ENCODE measurements around the gene PHACTR3.

The PHACTR3 gene

DNA sequence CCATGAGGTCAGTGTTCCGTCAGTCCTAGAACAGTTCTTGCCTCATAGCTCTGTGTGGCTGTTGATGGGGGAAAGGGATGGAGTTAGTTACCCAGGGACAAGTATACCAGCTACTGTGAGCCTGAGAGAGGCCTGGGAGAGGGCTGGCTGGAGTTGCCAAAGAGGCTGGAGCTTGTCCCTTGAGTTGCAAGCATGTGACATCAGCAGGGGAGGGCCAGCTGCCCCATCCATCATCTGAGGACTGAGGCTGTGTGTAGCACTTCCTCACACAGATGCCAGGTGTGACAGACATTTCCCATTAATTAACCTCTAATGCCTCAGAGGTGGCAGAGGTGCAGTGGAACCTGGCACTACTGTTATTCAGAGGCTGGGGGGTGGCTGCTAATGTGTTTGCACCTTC lies 131.6 kb downstream of the PHACTR3 start:
- Mint-ChIP-seq H3K9me3 (peaks cover 6% of the 10 kb centered on the region), H3K36me3 (no peaks in the 10 kb centered on the region), H3K4me1 (no peaks in the 10 kb centered on the region), H3K4me3 (no peak overlapping the region), H3K27me3 (no peaks in the 10 kb centered on the region), H3K27ac (no peak overlapping the region)
- ATAC-seq, result no peak

- ATAC-seq, result peak; percentile 51
- peaks cover 6% of the 10 kb centered on the region for H3K9me3 Mint-ChIP-seq
- no peaks in the 10 kb centered on the region for H3K36me3 Mint-ChIP-seq
- no peak overlapping the region for H3K4me3 Mint-ChIP-seq
- H3K27me3 Mint-ChIP-seq, result no peaks in the 10 kb centered on the region
- H3K4me1 Mint-ChIP-seq, result no peaks in the 10 kb centered on the region
- no peak overlapping the region for H3K27ac Mint-ChIP-seq
These were observed 132.0 kb downstream of the PHACTR3 start for GRCh38 chr20:59736366-59736765.

DNA sequence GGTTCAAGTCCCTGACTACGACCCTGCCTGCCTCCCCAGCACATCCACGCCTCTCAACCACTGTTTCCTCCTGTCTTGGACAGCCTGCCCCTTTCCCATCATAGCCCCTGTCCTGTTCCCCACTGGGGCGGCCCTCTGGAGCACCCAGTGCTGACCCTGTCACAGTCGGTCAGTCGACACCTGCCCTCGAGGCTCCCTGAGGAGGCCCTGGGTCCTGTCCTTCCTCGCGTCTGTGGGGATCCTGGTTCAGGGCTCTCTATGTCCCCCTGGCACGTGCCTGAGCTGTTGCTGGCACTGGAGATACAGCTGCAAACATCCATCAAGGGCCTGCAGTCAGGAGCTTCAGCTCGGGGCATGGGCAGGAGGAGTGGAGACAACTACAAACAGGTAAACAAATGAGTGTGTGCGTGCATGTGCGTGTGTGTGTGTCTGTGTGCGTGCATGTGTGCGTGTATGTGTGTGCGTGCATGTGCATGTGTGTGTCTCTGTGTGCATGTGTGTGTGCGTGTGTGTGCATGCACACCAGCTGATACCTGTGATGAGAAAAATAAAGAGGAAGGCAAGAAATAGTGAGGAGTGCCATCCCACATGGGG lies 132.8 kb downstream of the PHACTR3 start:
- Mint-ChIP-seq H3K36me3 (no peaks in the 10 kb centered on the region), H3K27ac (no peak overlapping the region), H3K9me3 (peaks cover 6% of the 10 kb centered on the region), H3K27me3 (peaks cover under 1% of the 10 kb centered on the region), H3K4me1 (no peaks in the 10 kb centered on the region), H3K4me3 (no peak overlapping the region)
- ATAC-seq, result no peak

DNA sequence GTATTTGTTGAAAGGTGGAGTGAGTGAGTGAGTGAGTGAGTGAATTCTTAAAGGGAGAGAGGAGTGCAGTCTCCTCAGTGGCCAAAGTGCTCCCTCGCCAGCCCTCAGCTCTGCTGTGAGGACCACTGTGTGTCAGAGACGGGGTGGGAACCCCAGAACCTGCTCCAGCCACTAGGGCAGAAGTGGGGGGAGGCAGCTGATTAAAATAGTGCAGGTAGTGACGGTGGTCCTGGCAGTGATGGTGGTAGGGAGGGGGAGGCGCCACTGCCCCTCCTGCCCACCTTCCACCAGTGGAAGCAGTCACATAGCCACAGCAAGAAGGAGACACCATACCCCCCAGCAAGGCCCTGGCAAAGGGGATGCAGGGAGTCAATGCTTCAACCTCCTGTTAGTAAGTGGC lies 133.5 kb downstream of the PHACTR3 start:
- no peak overlapping the region for H3K27ac Mint-ChIP-seq
- no peak for ATAC-seq
- peaks cover 7% of the 10 kb centered on the region for H3K27me3 Mint-ChIP-seq
- H3K36me3 Mint-ChIP-seq, result no peaks in the 10 kb centered on the region
- H3K4me1 Mint-ChIP-seq, result no peaks in the 10 kb centered on the region
- peaks cover 6% of the 10 kb centered on the region for H3K9me3 Mint-ChIP-seq
- H3K4me3 Mint-ChIP-seq, result no peak overlapping the region

DNA sequence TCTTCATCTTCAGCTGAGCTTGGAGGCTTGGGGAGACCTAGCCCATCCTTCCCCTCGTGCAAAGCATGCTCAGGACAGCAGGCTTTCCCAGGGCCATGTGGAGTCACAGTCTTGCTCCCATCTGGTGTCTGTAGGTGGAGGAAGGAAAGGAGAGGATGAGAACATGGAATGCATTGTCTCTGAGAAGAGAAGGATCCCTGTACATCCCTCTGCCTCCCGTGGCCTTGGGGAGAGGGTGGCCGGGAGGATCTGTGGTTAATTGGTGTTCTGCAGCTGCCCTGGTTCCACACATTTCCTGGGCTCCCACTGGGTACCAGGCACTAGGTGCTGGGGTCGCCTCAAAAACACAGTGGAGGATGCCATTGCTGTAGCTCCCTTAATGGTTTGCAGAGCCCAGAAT lies 134.5 kb downstream of the PHACTR3 start:
- H3K27me3 Mint-ChIP-seq, result peaks cover 9% of the 10 kb centered on the region
- peaks cover 6% of the 10 kb centered on the region for H3K9me3 Mint-ChIP-seq
- no peak for ATAC-seq
- H3K36me3 Mint-ChIP-seq, result no peaks in the 10 kb centered on the region
- H3K4me3 Mint-ChIP-seq, result no peak overlapping the region
- H3K4me1 Mint-ChIP-seq, result no peaks in the 10 kb centered on the region
- no peak overlapping the region for H3K27ac Mint-ChIP-seq

DNA sequence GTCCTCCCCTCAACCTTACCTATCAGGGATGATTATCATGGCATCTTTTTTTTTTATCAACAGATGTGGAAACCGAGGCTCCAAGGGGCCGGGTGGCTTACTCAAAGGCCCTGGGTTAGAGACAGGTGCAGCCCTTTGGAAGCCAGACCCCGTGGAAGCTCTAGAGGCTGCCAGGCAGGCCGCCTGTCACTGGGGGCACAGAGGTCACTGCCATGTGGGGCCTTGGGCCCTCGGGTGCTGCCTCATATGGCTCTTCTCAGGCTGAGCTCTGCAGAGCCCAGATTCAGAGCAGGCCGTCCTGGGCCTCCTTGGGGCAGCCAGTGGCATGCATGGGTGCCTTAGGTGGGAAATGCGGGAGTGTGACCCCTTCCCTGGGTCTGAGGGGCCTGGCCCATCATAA lies 136.3 kb downstream of the PHACTR3 start:
- Mint-ChIP-seq H3K4me1 (no peaks in the 10 kb centered on the region), H3K27ac (no peak overlapping the region), H3K9me3 (peaks cover 6% of the 10 kb centered on the region), H3K36me3 (no peaks in the 10 kb centered on the region), H3K27me3 (peaks cover 16% of the 10 kb centered on the region), H3K4me3 (no peak overlapping the region)
- no peak for ATAC-seq

GRCh38 chr20:59741073-59741472 lies 136.7 kb downstream of the PHACTR3 start:
- no peak for ATAC-seq
- Mint-ChIP-seq H3K27me3 (peaks cover 16% of the 10 kb centered on the region), H3K27ac (no peak overlapping the region), H3K4me3 (no peak overlapping the region), H3K36me3 (no peaks in the 10 kb centered on the region), H3K9me3 (peaks cover 6% of the 10 kb centered on the region), H3K4me1 (no peaks in the 10 kb centered on the region)

- H3K36me3 Mint-ChIP-seq, result no peaks in the 10 kb centered on the region
- H3K9me3 Mint-ChIP-seq, result peaks cover 6% of the 10 kb centered on the region
- H3K4me1 Mint-ChIP-seq, result no peaks in the 10 kb centered on the region
- H3K4me3 Mint-ChIP-seq, result no peak overlapping the region
- no peak overlapping the region for H3K27ac Mint-ChIP-seq
- no peak for ATAC-seq
- peaks cover 24% of the 10 kb centered on the region for H3K27me3 Mint-ChIP-seq
These were observed 138.2 kb downstream of the PHACTR3 start for GRCh38 chr20:59742351-59743095.

DNA sequence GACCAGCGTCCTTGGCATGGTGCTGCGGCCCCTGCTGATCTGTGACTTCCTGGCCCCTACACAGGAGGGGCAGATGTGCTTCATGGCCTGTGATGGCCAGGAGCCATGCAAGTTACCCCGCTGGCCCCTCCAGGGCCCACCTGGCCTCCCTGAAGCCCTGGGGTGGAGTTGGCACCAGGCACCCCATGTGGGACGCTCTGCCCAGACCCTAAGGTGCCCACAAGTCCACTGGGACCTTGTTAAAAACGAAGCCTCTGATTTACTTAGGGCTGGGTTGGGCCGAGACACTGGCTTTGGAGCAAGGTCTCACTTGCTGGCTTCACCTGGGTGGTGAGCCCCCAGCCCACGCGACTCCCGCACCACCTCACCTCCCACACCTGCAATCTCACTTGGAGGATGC lies 139.0 kb downstream of the PHACTR3 start:
- H3K36me3 Mint-ChIP-seq, result no peaks in the 10 kb centered on the region
- no peak overlapping the region for H3K4me3 Mint-ChIP-seq
- no peak overlapping the region for H3K27ac Mint-ChIP-seq
- H3K4me1 Mint-ChIP-seq, result no peaks in the 10 kb centered on the region
- no peak for ATAC-seq
- H3K27me3 Mint-ChIP-seq, result peaks cover 24% of the 10 kb centered on the region
- H3K9me3 Mint-ChIP-seq, result peaks cover 6% of the 10 kb centered on the region

DNA sequence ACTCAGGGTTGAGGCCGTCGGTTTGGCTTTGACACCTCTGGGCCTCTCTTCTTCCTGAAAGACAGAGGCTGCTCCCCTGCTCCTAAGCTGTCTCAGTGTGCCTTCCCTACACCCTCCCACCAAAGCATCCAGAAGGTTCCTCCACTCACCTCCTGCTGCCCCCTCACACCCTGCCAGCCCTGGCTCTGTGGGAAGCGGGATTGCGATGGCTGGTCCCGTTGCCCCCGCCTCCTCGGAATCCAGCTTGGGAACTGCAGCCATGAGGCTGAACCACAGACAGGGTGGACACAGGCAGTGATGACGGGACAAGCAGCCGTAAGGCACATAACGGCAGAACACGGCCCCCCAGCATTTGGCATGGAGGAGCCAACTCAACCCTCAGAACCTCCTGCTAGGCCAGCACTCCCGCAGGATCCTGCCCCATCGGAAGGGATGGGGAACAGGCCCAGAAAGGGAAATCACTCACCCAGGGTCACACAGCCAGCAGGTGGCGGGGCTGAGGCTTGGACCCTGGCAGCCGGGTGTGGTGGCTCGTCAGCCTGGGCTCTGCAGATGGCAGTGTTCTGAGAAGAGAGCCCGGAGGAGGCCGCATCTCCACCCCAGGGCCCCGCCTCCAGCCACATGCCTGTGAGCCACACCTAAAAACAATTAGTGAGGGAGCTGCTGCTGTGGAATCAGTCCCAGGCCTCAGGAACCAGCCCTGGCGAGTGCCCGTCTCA lies 139.6 kb downstream of the PHACTR3 start:
- Mint-ChIP-seq H3K27ac (no peak overlapping the region), H3K36me3 (no peaks in the 10 kb centered on the region), H3K4me3 (no peak overlapping the region), H3K27me3 (peaks cover 24% of the 10 kb centered on the region), H3K4me1 (no peaks in the 10 kb centered on the region), H3K9me3 (peaks cover 3% of the 10 kb centered on the region)
- no peak for ATAC-seq

- Mint-ChIP-seq H3K4me1 (no peaks in the 10 kb centered on the region), H3K9me3 (no peaks in the 10 kb centered on the region), H3K27me3 (peaks cover 24% of the 10 kb centered on the region), H3K4me3 (no peak overlapping the region), H3K27ac (no peak overlapping the region), H3K36me3 (no peaks in the 10 kb centered on the region)
- ATAC-seq, result no peak
These were observed 140.4 kb downstream of the PHACTR3 start for GRCh38 chr20:59744756-59745155.

- Mint-ChIP-seq H3K4me3 (no peak overlapping the region), H3K27ac (no peak overlapping the region), H3K9me3 (no peaks in the 10 kb centered on the region), H3K27me3 (peaks cover 27% of the 10 kb centered on the region), H3K36me3 (no peaks in the 10 kb centered on the region), H3K4me1 (no peaks in the 10 kb centered on the region)
- ATAC-seq, result no peak
These were observed 140.9 kb downstream of the PHACTR3 start for GRCh38 chr20:59745201-59745600.

DNA sequence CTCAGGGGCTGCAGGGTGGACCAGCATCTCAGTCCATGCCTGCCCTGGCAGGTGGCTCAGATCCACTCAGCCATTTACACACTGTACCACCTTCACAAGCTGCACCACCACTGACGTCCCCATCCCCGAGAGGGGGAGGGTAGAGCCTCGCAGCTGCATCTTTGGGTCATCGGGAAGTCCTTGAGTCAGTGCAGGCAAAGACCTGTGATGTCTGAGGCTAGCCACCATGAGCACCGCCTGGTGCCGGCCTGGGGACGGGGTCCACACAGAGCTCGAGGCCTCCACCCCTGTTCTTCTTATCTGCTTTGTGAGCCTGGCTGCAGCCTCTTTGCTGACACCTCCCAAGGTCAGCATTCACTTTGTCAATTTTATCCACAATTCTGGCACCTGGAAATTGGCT lies 141.4 kb downstream of the PHACTR3 start:
- no peaks in the 10 kb centered on the region for H3K36me3 Mint-ChIP-seq
- ATAC-seq, result no peak

DNA sequence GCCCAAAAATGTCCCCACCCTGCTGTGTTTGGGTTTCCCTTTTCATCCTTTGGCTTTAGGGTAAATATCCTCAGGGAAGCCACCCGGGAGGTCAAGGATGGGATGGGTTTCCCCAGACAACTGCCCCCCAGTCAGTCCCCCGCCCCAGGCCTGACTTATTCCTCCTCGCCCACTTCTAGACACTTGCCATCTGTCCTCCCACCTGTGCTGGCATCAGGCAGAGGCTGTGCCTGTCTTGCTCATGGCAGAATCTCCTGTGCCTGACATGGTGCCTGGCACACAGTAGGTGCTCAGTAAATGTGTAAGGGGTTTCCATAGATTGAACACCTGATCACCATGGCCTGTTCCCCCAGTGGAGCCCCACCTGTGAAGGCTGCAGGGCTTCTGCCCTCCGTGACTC lies 141.8 kb downstream of the PHACTR3 start:
- no peak overlapping the region for H3K27ac Mint-ChIP-seq
- H3K9me3 Mint-ChIP-seq, result no peaks in the 10 kb centered on the region
- no peak for ATAC-seq
- peaks cover 36% of the 10 kb centered on the region for H3K27me3 Mint-ChIP-seq
- no peaks in the 10 kb centered on the region for H3K4me1 Mint-ChIP-seq
- no peak overlapping the region for H3K4me3 Mint-ChIP-seq
- H3K36me3 Mint-ChIP-seq, result no peaks in the 10 kb centered on the region

More for the DNA sequence above, 141.4 kb downstream of the PHACTR3 start:
- H3K4me1 Mint-ChIP-seq, result no peaks in the 10 kb centered on the region
- H3K27me3 Mint-ChIP-seq, result peaks cover 32% of the 10 kb centered on the region
- no peak overlapping the region for H3K27ac Mint-ChIP-seq
- H3K9me3 Mint-ChIP-seq, result no peaks in the 10 kb centered on the region
- no peak overlapping the region for H3K4me3 Mint-ChIP-seq

DNA sequence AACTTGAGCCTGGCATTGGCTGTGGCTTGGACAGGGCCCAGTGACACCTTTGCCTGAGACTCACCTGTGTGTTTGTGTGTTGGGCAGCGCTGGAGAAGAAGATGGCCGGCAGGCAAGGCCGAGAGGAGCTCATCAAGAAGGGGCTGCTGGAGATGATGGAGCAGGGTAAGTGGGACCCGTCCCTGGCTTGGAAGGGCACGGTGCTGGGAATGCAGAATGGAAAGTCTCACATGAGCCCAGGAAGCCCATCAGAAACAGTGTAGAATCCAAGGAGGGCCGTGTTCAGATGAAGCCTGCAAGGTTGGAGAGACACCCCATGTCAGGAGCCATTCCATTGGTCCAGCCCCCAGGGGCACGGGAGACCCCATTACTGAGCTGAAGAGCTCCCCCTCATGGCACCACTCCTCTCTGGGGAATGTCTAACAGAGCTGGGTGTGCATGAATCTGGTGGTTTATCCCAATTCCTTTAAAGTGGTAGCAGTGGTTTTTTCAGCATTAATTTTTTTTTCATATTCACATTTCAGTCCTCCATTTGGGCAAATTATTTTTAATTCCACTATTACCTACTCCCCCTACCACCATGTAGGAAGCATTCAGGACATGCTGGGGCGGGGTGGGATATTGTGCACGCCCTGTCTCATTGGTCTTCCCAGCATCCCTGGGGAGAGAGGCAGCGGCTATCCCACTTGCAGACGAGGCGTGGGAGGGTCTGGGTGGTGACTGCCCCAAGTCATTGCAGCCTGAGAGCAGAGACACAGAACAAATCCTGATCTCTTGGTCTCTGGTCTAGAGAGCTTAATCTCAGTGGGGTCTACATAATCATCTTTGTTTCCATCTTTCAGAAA lies 143.6 kb downstream of the PHACTR3 start:
- Mint-ChIP-seq H3K27me3 (peaks cover 42% of the 10 kb centered on the region), H3K4me3 (no peak overlapping the region), H3K4me1 (peaks cover 12% of the 10 kb centered on the region), H3K36me3 (no peaks in the 10 kb centered on the region), H3K9me3 (no peaks in the 10 kb centered on the region), H3K27ac (no peak overlapping the region)
- no peak for ATAC-seq
